Stimulated activated CD8-positive, alpha-beta memory T cell treated with anti-CD3 and anti-CD28 coated beads, Interleukin-15, amount 100 ng/mL, for 4 hours (primary cell): Measurements from ENCODE around the gene TNK2.
"Not testable (repeated sequence)": the region's sequence is repeated elsewhere in the genome, so short reads cannot be mapped to it uniquely, and the experiment has no call there.

Experiments used
- DNase-seq, 2 donors: peaks; one replicate each; pipeline ENCODE4 v3.0.0-alpha.2; 2020; ENCODE audit warnings: low read depth in 2 of 2

Gene TNK2

GRCh38 chr3:195821403-195822130, 86.8 kb downstream of the TNK2 start:
- no peak for DNase-seq

- no peak for DNase-seq
These were observed 87.5 kb downstream of the TNK2 start for GRCh38 chr3:195820901-195821300.

DNA sequence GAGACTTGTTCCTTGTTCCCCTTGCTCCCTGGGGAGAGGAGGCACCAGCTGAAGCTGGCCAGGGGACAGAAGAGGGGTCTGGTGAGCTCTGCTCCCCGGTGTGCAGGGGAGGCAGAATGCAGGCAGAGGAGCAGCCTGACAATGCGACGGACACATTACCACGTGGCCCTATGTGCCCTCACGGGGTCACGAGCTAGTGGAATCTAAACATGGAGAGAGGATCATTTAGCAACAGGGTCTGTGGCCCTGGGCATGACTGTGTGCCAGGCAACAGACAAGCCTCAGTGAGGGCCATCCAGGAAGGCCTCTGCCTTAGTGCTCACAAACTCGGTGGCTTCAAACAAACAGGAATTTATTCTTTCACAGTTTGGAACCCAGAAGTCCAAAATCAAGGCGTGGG, 88.2 kb downstream of the TNK2 start:
- DNase-seq = no peak

DNA sequence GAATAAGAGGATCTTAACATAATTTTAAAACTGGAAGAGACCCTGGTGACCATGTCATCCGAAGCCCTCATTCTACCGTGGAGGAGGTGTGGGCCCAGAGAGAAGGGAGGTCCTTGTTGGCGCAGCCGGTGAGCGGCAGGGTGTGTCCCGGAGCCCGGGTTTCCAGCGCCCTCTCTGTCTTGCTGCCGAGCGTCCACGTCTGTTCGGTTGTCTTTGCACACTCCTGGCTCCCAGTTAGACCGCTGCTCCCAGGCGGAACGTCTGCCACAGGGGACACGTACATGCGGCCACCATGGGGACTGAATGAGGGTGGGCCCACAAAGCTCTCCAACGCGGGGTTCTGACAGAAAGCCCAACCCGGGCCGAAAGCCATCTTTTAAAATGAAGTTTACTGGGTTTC, 90.0 kb downstream of the TNK2 start:
- DNase-seq = no peak

GRCh38 chr3:195817578-195818135, 90.7 kb downstream of the TNK2 start:
- no peak for DNase-seq

GRCh38 chr3:195816276-195816913, 92.0 kb downstream of the TNK2 start:
- DNase-seq = not testable (repeated sequence)

DNA sequence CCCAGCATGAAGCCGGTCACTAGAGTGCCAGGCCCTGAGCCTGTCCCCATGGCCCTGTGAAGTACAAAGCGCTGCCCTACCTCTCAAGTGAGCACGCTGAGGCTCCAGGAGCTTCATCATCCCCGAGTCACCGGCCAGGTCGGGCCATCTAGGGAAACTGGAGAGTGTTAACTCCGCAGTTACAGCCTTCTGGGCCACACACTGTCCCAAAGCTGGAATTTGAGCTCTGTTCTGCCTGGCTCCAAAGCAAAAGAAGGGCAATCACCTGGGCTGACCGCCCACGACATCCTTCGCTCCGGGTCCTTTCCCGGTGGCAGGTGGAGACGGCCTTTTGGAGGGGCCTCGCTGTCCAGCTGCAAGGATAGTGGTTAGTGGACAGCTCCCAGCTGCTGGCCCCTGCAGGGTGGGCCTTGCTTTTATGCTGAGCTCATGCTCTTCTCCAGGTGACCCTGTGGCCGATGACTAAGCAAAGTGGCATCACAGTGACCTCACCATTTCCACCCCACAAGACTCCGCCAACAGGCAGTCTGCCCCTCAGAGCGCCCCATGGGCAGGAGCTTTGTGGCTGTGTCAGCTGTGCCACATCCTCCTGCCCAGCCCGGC, 93.1 kb downstream of the TNK2 start:
- DNase-seq = no peak

DNA sequence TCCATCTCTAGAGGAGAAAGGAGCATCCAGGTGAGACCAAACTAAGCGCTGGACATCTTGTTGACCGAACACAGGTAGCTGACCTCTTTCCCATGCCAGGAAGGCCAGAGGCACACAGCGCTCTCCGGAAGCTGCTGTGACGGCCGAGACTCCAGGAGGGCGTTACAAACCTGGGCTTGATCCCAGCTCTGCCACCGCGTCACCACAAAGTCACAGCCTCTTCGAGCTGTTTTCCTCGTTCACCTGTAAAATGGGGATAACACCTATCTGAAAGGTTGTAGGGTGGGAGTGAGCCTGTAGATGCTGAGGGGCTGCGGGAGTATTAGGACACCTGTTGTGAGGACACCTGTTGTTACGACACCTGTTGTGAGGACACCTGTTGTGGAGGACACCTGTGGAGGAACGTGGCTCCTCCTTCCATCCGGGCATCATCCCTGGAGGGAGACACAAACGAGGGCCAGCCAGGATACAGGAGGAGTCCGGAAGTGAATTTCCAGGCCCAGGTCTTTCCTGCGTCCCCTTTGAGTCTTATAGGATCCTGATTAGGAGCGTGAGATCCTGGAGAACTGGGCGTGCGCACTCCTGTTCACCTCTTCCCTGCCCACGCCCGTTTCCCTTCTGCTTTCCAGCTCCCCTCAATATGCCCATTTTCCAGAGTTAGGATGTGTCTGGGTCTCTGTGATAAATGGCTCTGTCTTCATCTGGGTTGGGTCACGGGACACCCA, 94.3 kb downstream of the TNK2 start:
- DNase-seq = no peak
